GM11168 (cell line): Measurements from ENCODE around the gene DMD.

Experiments
- in situ Hi-C: fragments of 300-500 bp; cut with MboI; formaldehyde crosslinking; loops from one replicate; pipeline ENCODE4 v1.12.0; 2022; ENCODE audit warnings: low sequenced_read_pairs; ENCODE audit not compliant: unreplicated experiment

The DMD gene

GRCh38 chrX:31190221-31190975, 2021.0 kb downstream of the DMD start:
- in situ Hi-C loops: no loop called here

- in situ Hi-C loops: no loop called here
Observed at GRCh38 chrX:31186693-31187338, 2024.5 kb downstream of the DMD start.

DNA sequence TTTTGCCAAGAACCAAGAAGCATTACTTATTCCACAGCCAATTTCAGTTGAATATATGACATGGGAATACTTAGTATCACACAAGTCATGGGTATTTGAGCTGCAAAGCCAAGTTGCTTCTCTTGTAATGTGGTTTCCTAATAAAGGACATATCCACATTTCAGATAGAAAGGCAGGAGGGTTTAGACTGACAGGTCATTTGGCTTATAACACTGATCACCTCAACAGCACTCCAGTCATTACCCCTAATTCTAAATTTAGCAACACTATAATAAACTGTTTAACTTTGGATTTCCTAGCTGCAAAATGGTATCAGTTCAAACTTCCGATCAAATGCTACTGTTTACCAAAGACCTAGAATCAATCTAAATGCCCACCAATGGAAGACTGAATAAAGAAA, 2025.5 kb downstream of the DMD start:
- in situ Hi-C loops: no loop called here

DNA sequence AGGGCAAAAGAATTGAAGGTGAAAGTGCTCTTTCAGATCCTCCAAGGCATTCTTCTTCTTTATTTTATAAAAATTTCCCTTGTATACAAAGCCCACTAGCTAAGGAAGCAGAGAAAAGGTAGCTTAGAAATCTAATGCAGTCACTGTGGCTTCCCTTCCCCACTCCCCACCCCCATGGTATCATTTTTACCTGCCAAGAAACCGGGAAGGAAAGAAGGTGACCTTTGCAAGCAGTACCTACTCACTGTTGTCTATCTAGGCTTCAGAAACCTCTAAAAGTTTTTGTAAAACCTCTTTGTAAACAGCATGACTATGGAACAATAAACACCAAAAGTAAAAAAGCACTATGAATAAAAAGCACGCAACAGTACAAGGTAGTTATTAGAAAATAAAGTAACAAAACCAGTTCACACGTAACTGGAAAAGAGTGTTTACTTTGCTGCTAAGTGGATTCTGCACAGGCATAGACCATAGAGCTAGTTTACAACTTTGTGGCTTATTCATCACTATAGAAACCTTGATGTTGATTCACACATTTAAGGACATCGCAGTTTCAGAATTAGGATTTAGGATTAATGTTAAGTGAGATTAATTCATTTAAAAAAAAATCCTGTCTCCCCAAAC, 2029.9 kb downstream of the DMD start:
- in situ Hi-C loops: no loop called here

DNA sequence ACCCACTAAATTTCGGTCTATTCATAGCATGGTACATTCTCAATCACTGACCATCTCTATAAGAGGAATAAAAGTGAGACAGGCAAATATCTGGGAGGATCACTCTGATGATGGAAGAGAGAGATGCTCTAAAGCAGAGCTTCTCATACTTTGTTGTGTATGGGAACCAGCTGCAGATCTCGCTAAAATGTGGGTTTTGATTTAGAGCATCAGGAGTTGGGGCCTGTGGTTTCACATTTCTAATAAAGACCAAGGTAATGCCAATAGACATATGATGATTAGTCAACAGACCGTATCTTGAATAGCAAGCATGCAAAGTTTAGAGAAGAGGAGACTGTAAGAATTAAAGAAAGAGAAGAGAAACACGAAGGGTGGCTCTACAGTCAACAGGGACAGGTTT, 2032.1 kb downstream of the DMD start:
- in situ Hi-C loops: no loop called here

DNA sequence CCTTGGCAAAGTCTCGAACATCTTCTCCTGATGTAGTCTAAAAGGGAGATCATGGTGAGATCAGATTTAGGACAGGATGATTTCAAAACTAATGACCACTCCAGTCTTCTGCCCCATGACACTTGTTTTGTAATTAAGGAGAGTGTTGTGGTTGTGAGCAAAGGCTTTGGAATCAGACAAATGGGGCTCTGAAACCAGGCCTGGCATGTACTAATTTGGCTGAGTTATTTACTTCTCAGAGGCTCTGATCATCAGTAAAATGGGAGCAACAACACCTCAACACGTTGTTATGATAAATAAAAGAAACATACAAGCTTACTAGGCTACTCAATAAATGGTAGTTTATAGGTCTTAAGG, 2032.6 kb downstream of the DMD start:
- in situ Hi-C loops: no loop called here

DNA sequence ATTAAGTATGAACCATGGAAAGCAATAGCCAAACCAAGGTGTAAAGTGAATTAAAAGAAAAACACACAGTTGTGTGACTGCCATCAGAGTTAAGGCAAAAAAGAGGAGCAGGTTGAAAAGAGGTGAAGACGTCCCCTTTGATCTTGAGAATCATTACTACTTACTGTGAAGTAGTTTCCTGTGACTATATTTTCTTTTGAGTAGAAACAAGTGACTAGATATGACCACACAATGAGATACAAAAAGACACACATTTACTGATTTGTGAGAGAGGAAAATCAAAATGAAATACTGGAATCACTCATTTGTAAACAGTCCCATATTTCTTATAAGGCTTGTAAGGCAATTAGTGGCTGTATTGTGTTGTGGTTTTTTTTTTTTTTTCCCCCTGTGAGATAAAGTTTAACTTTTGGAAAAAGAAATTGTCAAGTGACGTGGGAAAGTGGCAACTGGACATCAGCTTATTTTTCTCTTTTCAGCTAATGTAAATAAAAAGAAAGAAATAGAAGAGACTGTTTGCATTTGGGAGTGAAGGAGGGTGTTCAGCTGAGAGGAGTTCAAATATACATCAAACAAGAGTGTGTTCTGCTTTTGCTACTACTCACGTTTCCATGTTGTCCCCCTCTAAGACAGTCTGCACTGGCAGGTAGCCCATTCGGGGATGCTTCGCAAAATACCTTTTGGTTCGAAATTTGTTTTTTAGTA, 2033.1 kb downstream of the DMD start:
- in situ Hi-C loops: no loop called here

DNA sequence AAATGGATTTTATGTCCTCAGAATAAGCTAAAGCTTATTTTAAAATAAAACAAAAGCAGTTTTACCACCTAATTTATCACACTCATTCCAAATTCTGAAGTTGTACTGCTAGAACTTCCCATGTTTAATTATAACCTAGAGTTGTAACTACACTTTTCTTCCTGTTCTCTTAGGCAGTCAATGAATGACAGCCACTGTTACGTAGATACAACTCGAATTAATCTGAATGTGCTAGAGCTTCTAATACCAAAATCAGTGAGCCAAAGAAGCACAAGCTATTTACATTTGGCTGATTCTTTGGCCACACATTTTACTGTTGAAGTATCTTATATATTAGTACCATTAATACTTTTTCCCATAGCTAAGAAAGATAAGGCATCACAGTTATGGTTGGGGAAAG, 2040.6 kb downstream of the DMD start:
- in situ Hi-C loops: no loop called here

- in situ Hi-C loops: no loop called here
Observed at GRCh38 chrX:31168551-31168950, 2042.8 kb downstream of the DMD start.

- in situ Hi-C loops: no loop called here
Observed at GRCh38 chrX:31166832-31167231, 2044.5 kb downstream of the DMD start.

GRCh38 chrX:31166416-31166815, 2044.9 kb downstream of the DMD start:
- in situ Hi-C loops: no loop called here

DNA sequence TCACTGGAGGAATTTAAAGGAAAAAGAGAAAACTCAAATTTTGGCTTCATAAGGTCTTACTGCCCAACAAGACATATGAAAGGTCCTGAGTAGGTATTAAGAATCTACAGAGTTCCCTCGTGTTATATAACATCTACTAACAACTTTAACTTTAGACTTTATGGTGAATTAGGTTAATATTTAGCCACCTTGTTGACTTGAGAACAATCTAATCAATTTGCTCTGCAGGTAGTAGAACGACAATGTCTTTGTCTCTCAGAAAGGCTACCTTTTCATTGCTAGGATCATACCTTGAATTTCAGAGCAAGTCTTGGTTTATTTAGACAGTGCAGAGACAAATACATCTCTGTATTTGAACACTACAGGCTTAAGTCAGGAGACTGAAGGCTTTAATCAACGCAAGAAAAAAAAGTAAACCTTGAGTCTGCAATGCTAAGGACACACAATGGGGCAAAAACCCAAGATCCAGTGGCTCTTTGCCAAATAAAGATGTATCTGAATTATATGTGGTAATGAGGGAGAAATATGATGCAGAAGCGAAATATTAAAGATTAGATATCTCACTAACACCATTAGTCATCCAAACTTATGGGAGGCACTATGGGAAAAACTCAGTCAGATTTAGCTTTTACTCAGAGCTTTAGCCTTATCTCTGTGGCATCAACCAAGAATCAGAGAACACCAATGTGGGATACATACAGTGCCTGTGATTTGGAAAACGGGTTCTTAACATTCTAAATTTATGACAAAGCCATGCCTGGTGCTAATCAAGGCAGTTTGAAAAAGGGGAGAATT, 2045.9 kb downstream of the DMD start:
- in situ Hi-C loops: no loop called here

DNA sequence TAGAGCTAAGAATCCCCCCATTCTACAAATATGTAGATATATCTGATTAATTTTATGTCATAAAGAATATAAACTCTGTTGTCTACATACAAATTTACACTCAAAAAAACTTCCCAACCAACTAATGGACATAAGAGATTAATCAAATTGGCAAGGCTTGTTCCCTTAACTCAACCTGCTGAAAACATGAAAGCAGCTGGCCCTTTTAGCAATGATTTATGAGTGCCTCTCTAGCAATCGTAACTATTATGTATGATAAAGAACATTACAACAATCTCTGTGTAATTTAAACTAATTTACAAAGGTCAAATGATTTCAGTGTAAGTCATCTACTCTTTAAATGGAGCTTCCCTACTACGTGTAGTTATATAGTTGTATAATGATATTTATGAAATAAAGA, 2056.4 kb downstream of the DMD start:
- in situ Hi-C loops: no loop called here

GRCh38 chrX:31153475-31154047, 2057.8 kb downstream of the DMD start:
- in situ Hi-C loops: no loop called here

- in situ Hi-C loops: no loop called here
Observed at GRCh38 chrX:31147175-31147574, 2064.2 kb downstream of the DMD start.

- in situ Hi-C loops: no loop called here
Observed at GRCh38 chrX:31139961-31140360, 2071.4 kb downstream of the DMD start.

DNA sequence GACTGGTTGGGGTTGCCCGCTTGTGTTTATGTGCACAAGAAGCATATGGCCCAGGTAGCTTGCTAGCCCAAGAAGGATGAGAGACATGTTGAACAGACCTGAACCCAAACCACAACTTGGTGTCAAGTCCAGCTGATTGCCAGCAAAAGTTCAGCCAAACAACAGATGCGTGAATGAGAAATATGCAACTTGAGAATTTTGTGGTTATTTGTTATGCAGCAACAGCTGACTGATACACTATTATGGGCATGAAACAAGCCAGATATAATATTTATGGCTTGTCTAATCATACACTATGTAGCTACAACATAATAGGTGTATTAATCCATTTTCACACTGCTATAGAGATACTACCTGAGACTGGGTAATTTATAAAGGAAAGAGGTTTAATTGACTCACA, 2073.2 kb downstream of the DMD start:
- in situ Hi-C loops: no loop called here

GRCh38 chrX:31136144-31136611, 2075.2 kb downstream of the DMD start:
- in situ Hi-C loops: no loop called here

- in situ Hi-C loops: no loop called here
Observed at GRCh38 chrX:31132821-31133241, 2078.5 kb downstream of the DMD start.
